ENCODE results near the gene SLC43A3.

GRCh38 chr11:57446055-57446454, 19.1 kb upstream of the SLC43A3 start:
- TF ChIP-seq POLR2AphosphoS5 (IDR thresholded peaks at IDR 0.05; ENCODE audit: low read depth, low read length) (no peak), CTCF (IDR thresholded peaks at IDR 0.05) (no peak), SIN3A (IDR thresholded peaks at IDR 0.05; ENCODE audit: borderline replicate concordance, insufficient read depth, low read depth, low read length) (no peak)

Measured in Panc1 (cell line).